GM15510 (cell line): ENCODE results near the gene GSTM1.
"Not testable (repeated sequence)": the region's sequence is repeated elsewhere in the genome, so short reads cannot be mapped to it uniquely, and the experiment has no call there.

Source experiments
- POLR2A ChIP-seq: IDR thresholded peaks from 3 replicates; pipeline ENCODE4 v1.6.1; 2011; ENCODE audit warnings: borderline replicate concordance; ENCODE audit not compliant: insufficient read length; ENCODE audit errors: extremely low read depth

Gene GSTM1

GRCh38 chr1:109689844-109690405 is 2.3 kb downstream of the GSTM1 start:
- TF ChIP-seq POLR2A: no peak

- no peak for TF ChIP-seq POLR2A
Observed at GRCh38 chr1:109691759-109692158, 4.1 kb downstream of the GSTM1 start.

DNA sequence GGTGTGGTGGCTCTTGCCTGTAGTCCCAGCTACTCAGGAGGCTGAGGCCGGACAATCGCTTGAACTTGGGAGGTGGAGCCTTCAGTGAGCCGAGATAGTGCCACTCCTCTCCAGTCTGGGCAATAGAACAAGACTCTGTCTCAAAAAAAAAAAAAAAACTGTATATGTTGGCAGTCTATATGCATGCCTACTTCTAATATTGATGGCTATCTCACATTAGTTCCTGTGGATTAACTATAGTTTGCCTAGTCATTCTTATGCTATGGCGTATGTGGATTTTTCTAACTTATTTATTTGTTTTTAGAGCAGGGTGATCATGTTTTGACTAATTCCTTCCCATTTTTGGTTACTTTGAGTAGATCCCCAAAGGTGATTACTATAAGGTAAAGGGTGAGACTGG is 9.4 kb downstream of the GSTM1 start:
- TF ChIP-seq POLR2A: no peak

DNA sequence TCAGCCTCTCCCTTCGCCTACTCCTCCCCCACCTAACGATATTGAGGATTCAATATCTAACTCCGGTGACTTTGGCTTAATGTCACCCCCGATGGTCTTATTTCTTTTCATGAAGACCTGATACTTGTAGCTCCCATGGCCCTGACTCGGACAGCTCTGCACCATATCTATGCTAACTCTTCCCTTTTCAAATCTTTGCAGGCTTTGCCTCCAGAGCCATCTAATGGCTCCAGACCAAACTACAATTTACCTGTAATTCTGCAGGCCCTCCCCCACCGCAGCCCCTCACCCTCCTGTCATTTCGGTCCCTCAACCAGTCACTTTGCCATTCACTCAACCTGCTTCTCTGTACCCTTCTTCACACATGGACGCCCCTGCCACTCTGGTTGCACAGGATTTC is 16.6 kb downstream of the GSTM1 start:
- TF ChIP-seq POLR2A: no peak

DNA sequence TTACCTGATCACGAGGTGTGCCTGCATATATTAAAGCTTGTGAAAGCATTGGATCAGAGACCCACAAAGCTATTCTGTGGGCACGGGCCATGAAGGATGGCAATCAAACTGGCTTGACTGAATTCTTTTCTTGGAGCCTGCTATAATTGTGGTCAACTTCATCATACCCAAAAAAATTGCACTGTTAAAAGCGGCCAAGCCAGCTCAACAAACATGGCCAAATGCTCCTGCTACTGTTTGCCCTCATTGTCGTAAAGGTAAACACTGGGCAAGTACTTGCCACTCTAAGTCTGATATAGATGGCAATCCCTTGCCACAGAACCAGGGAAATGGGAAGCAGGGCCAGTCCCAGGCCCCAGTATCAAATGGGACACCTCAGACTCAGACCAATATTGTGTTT is 17.8 kb downstream of the GSTM1 start:
- no peak for TF ChIP-seq POLR2A

DNA sequence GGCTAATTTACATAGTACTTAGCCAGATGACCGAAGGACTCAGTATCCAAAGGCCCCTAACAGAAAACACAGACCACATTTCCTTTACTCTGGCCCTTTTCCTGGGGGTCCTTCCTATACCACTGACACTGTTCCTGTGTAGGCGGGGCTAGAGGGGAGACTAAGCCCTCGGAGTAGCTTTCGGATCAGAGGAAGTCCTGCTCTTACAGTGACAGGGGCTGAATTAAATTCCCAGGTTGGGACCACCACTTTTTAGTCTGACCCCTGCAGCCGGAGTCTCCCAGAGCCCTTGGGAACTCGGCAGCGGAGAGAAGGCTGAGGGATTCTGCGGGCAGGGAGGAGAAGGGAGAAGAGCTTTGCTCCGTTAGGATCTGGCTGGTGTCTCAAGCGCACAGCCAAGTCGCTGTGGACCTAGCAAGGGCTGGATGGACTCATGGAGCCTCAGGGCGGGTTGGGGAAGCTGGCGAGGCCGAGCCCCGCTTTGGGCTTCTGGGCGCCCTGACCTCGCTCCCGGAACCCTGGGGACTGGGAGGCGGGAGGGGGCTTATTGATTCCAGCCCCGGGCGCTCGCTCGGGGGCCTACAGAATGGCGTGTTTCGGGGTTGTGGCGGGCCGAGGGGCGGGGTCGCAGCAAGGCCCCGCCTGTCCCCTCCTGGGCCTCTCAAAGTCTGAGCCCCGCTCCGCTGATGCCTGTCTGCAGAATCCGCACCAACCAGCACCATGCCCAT is 24.1 kb downstream of the GSTM1 start, which contains the start of gene GSTM5:
Gene GSTM5 (plus strand): TSS at position 659 of the 728 bp plus-strand sequence. CDS start 62 bp downstream, at position 721.
- TF ChIP-seq POLR2A: not testable (repeated sequence)

DNA sequence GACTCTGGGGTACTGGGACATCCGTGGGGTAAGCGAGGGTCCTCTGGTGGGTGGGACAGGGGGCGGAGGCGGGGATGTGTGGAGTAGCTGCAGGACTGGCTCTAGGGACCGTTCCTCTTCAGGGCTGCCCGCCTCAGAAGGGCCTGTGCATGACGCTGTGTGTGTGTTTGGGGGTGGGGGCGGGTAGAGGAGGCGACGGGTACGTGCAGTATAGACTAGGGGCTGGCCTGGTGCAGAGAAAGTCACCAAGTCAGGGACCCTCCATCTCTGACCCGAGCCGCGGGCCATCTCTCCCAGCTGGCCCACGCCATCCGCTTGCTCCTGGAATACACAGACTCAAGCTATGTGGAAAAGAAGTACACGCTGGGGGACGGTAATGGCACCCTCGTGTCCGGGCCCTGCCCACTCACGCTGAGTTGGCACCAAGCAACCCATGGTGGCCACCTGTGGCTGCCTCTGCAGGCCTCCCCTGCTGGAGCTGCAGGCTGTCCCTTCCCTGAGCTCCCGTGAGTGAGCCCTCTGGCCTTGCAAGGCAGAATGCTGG is 24.8 kb downstream of the GSTM1 start:
- TF ChIP-seq POLR2A: no peak

DNA sequence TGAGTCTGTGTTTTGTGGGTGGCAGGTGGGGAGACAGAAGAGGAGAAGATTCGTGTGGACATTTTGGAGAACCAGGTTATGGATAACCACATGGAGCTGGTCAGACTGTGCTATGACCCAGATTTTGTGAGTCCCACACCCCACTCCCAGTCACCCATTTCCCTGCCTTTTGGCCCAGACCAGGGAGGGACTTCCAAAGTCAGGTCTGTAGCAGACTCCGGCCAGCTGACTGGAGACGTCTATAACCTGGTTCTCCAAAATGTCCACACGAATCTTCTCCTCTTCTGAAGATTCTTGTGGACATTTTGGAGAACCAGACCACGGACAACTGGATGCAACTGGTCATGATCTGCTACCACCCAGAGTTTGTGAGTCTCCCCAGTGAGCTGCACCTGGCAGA is 26.0 kb downstream of the GSTM1 start:
- TF ChIP-seq POLR2A: no peak

DNA sequence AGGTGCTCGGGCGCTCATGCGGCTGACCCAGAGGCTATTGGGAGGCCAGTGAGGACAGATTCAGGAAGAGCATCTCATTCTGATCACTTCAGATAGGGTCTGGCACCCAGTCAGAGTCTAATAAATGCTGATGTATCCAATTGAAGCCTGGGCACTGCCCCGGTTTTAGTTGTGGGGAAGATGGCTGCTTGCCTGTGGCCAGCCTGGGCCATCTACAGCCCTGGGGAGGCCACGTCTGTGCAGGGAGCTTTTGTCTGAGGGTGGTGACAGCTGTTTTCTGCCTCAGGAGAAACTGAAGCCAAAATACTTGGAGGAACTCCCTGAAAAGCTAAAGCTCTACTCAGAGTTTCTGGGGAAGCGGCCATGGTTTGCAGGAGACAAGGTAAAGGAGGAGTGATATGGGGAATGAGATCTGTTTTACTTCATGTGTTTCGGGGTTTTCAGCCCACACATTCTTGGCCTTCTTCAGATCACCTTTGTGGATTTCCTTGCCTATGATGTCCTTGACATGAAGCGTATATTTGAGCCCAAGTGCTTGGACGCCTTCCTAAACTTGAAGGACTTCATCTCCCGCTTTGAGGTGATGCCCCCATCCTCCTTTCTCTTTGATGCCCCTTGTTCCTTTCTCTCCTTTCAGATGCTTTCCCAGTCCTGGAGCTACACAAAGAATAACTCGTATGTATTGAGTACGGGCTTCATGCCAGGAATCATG is 27.2 kb downstream of the GSTM1 start:
- no peak for TF ChIP-seq POLR2A

- TF ChIP-seq POLR2A: no peak
Observed at GRCh38 chr1:109716121-109716520, 28.5 kb downstream of the GSTM1 start.

DNA sequence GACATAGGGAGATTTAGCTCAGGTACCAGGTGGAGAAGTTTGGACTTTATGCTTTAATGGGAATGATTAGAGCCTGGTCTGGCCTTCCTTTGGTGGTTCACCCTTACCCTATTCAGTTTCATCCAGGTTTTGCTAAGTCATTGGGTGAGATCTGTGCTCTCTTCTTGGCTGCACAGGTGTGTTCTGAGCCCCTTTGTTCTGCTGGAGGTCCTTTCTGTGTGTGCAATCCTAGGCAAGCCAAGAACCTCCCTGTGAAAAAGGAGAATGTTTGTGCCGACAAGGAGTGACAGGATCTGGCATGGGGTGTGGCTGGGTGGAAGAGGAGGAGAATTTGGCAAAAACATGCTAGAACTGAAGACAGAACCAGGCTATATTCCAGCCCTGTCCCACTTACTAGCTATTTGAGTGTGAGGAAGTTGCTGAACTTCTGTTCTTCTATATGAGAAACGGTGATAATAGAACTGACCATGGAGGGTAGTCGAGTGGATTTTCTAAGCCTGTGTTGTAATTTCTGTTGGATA is 29.0 kb downstream of the GSTM1 start:
- no peak for TF ChIP-seq POLR2A

DNA sequence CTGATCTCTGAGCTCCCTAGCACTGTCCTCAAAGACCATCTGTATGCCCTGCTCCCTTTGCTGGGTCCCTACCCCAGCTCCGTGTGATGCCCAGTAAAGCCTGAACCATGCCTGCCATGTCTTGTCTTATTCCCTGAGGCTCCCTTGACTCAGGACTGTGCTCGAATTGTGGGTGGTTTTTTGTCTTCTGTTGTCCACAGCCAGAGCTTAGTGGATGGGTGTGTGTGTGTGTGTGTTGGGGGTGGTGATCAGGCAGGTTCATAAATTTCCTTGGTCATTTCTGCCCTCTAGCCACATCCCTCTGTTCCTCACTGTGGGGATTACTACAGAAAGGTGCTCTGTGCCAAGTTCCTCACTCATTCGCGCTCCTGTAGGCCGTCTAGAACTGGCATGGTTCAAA is 30.1 kb downstream of the GSTM1 start:
- no peak for TF ChIP-seq POLR2A

DNA sequence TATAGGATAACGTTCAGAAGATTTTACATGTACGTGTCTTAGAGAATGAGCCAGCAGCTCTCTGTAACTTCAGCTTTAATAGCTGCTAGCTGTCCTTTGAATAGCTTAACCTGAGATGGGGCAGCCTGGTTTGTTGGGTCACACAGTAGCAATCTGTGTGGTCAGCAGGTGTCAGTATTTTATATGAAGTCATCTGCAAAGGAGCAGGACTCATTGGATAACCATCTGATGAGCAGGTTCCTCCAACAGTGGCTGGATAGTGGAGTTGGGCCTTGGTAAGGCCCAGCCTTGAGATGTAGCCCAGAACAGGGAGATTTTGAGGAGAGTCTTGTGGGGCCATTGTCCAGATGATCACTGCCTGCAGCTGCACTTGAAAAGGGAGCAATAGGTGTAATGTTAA is 30.9 kb downstream of the GSTM1 start:
- TF ChIP-seq POLR2A: no peak

GRCh38 chr1:109719337-109719837 is 31.8 kb downstream of the GSTM1 start:
- TF ChIP-seq POLR2A: no peak

DNA sequence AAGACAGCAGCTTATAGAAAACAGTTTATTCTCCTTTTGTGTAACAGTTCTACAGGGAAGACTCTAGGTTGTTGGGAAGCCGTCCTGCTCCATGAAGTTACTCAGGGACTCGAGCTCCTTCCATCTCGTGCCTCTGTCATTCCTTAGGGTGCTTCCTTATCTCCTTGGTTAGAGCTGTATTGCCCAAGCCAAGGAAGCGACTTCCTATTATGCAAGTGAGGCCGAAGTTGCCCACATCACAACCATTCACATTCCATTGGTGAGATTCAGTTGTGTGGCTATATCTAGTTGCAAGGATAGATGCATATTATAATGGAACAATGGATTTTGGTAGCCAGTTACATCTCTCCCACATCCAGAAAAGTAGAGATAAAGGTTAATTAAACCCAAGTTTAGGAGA is 33.4 kb downstream of the GSTM1 start:
- TF ChIP-seq POLR2A: no peak
